Vagina (tissue), 2 donors: Measurements from ENCODE around the gene PDLIM4. TPM values are rescaled to one million over a fixed set of nuclear protein-coding genes. Genes with fewer than 3 reads are reported as not detected.

Source experiments
- DNase-seq, 2 donors: peaks; one replicate each; pipeline ENCODE4 v3.0.0-alpha.2; 2017; ENCODE audit errors: extremely low spot score in 2 of 2
- H3K27ac ChIP-seq: fragments of 200-600 bp; sonication (generic); one replicate; pipeline ENCODE4 v1.5.1; 2019
- H3K27me3 ChIP-seq: fragments of 200-600 bp; sonication (generic); one replicate; pipeline ENCODE4 v1.5.1; 2019
- H3K36me3 ChIP-seq, 2 donors: fragments of 200-600 bp; sonication (generic); one replicate each; pipeline ENCODE4 v1.5.1; 2017 to 2019
- H3K4me1 ChIP-seq: fragments of 200-600 bp; sonication (generic); one replicate; pipeline ENCODE4 v1.5.1; 2019
- H3K4me3 ChIP-seq, 2 donors: fragments of 200-600 bp; sonication (generic); 1 replicate in 1 of 2; 2 replicates in 1 of 2; pipeline ENCODE4 v1.5.1; 2016 to 2019
- H3K9me3 ChIP-seq: fragments of 200-600 bp; sonication (generic); one replicate; pipeline ENCODE4 v1.5.1; 2019
- POLR2A ChIP-seq, 2 donors: fragments of 450-650 bp; IDR thresholded peaks; one replicate each; pipeline ENCODE4 v1.6.1; 2017; ENCODE audit warnings: antibody characterized with exemption in 2 of 2, mild to moderate bottlenecking in 2 of 2, moderate library complexity in 2 of 2
- POLR2AphosphoS5 ChIP-seq, 2 donors: sonication (generic); formaldehyde crosslinking; IDR thresholded peaks; one replicate each; pipeline ENCODE4 v1.9.0; 2017; ENCODE audit warnings: antibody characterized with exemption in 2 of 2, mild to moderate bottlenecking in 2 of 2, low read depth in 1 of 2; ENCODE audit not compliant: insufficient read depth in 1 of 2
- intact Hi-C: fragments of 100-400 bp; cut with DNase I; formaldehyde crosslinking; loops from one replicate; pipeline ENCODE4 v1.15.1; 2023
- microRNA-seq: library from miRNA; unstranded; fragments of <30 nt; microRNA quantifications from one replicate; pipeline ENCODE4, GENCODE V29; 2017; ENCODE audit warnings: borderline number of aligned reads, borderline replicate concordance
- total RNA-seq: library from RNA; depleted of rRNA; stranded (reverse); fragments of >200 nt; gene quantifications from one replicate; pipeline ENCODE4 v1.2.3, GENCODE V29; 2016
- TF ChIP-seq, protein P1 (sequence below), 3 experiments: fragments of 450-650 bp in 2 of 3; fragments of 200-600 bp in 1 of 3; sonication (generic) in 1 of 3; IDR thresholded peaks; one replicate each; pipeline ENCODE4 v1.5.1; 2017 to 2019; ENCODE audit warnings: antibody characterized with exemption in 3 of 3, mild to moderate bottlenecking in 2 of 3, moderate library complexity in 2 of 3

PDLIM4 gene
- total RNA-seq, 1 donor from 2014 or later = 76.4 TPM

DNA sequence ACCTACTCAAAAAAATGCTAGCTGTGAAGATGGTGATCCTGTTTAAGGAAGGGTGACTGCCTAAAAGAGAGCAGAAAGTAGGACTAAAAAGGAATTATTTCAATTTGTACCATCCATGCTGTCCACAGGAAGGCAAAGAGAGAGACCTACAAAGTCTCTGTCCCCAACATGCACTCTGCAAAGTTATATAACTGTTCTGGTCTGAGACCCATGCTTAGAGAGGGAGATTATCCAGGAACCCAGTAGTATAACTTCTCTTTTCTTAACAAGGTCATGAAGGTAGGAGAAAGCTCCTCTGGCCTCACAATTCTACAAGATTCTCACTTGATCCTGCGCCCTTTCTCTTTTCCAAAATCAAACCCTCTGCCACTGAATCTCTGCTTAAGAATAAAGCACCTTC lies 62.5 kb downstream of the PDLIM4 start:
- intact Hi-C loops = no loop called here
- Histone ChIP-seq H3K9me3 (no peaks in the 10 kb centered on the region), H3K4me3 (no peak overlapping the region), H3K27me3 (no peaks in the 10 kb centered on the region), H3K36me3 (no peaks in the 10 kb centered on the region), H3K27ac (no peak overlapping the region), H3K4me1 (no peaks in the 10 kb centered on the region)
- no peak for DNase-seq
- TF ChIP-seq POLR2AphosphoS5 (IDR thresholded peaks at IDR 0.05; ENCODE audit: insufficient read depth in 1 of 2, low read depth in 1 of 2) (no peak), POLR2A (IDR thresholded peaks at IDR 0.05) (no peak)
- TF ChIP-seq, protein P1, sequence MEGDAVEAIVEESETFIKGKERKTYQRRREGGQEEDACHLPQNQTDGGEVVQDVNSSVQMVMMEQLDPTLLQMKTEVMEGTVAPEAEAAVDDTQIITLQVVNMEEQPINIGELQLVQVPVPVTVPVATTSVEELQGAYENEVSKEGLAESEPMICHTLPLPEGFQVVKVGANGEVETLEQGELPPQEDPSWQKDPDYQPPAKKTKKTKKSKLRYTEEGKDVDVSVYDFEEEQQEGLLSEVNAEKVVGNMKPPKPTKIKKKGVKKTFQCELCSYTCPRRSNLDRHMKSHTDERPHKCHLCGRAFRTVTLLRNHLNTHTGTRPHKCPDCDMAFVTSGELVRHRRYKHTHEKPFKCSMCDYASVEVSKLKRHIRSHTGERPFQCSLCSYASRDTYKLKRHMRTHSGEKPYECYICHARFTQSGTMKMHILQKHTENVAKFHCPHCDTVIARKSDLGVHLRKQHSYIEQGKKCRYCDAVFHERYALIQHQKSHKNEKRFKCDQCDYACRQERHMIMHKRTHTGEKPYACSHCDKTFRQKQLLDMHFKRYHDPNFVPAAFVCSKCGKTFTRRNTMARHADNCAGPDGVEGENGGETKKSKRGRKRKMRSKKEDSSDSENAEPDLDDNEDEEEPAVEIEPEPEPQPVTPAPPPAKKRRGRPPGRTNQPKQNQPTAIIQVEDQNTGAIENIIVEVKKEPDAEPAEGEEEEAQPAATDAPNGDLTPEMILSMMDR (IDR thresholded peaks at IDR 0.05) = no peak

DNA sequence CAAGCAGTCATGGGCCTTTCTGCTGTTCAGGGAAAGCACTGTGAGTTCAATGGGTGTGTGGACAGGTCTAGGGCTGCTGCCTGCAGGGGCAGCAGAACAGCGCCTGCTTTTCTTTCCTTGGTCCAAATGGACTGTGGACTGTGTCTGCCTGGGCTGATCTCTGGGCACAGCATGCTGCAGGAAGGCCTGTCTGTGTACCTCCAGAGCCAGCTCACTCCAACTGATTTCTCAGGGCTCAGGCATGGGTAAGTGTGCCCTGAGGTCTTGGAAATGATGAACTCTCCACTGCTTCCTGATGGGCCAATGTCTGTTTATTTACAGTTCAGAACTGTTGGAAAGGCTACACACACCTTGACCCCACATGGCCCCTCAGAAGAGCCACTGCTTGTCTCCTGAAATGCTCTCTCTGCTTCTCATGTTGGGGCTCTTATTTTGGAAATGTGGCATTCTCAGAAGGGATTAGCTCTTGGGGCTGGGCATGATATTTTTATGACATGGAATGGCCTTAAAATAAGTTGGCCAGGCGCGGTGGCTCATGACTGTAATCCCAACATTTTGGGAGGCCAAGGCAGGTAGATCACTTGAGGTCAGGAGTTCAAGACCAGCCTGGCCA lies 63.7 kb downstream of the PDLIM4 start:
- no peaks in the 10 kb centered on the region for H3K27me3 ChIP-seq
- no peak overlapping the region for H3K4me3 ChIP-seq
- intact Hi-C loops = no loop called here
- no peaks in the 10 kb centered on the region for H3K9me3 ChIP-seq
- TF ChIP-seq, protein P1 (IDR thresholded peaks at IDR 0.05) = no peak
- no peak for TF ChIP-seq POLR2AphosphoS5 (IDR thresholded peaks at IDR 0.05; ENCODE audit: insufficient read depth in 1 of 2, low read depth in 1 of 2)
- TF ChIP-seq POLR2A (IDR thresholded peaks at IDR 0.05) = no peak
- no peak for DNase-seq
- no peaks in the 10 kb centered on the region for H3K36me3 ChIP-seq
- H3K4me1 ChIP-seq = no peaks in the 10 kb centered on the region
- H3K27ac ChIP-seq = no peak overlapping the region

DNA sequence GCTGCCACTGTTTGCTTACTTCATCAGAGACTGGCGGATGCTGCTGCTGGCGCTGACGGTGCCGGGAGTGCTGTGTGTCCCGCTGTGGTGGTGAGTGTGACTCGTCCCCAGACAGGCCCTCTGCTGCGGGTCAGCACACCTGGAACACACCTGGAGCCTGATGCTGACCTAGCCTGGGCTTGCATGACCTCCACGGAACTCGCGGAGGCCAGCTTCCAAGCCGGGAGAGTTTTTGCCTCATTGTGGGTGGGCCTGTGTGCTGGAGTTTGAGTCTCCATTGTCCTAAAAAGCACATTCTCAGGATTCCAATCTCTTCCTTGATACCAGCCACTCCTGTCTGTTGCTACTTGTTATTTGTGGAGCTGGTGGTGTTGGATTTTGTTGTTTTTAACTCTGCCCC lies 64.8 kb downstream of the PDLIM4 start:
- no peak for DNase-seq
- Histone ChIP-seq H3K36me3 (no peaks in the 10 kb centered on the region), H3K4me3 (no peak overlapping the region), H3K27ac (no peak overlapping the region), H3K9me3 (no peaks in the 10 kb centered on the region), H3K4me1 (no peaks in the 10 kb centered on the region), H3K27me3 (no peaks in the 10 kb centered on the region)
- TF ChIP-seq, protein P1 (IDR thresholded peaks at IDR 0.05) = no peak
- no peak for TF ChIP-seq POLR2AphosphoS5 (IDR thresholded peaks at IDR 0.05; ENCODE audit: insufficient read depth in 1 of 2, low read depth in 1 of 2)
- no peak for TF ChIP-seq POLR2A (IDR thresholded peaks at IDR 0.05)
- intact Hi-C loops = no loop called here

Small RNA genes lying within 50 kb of the gene (microRNA-seq; reads per million reads assigned to microRNA genes)
- not detected for gene MIR6830

Other genes starting within 250 kb of the PDLIM4 start
- gene ACSL6, start 246.0 kb upstream of the PDLIM4 start, total RNA-seq = 0.49 TPM
- not detected for gene IL3, start 197.0 kb upstream of the PDLIM4 start, total RNA-seq
- not detected for gene CSF2, start 183.9 kb upstream of the PDLIM4 start, total RNA-seq
- gene P4HA2, start 29.8 kb upstream of the PDLIM4 start, total RNA-seq = 42.0 TPM
- 1.7 TPM for gene SLC22A4, start 36.7 kb downstream of the PDLIM4 start, total RNA-seq
- gene SLC22A5, start 112.0 kb downstream of the PDLIM4 start, total RNA-seq = 15.2 TPM
- gene IRF1, start 233.1 kb downstream of the PDLIM4 start, total RNA-seq = 49.8 TPM